Psoas muscle (tissue), 8 donors: Measurements from ENCODE around the gene TBC1D2B. TPM values are rescaled to one million over a fixed set of nuclear protein-coding genes. Genes with fewer than 3 reads are reported as not detected.

Experiments used
- ATAC-seq, 4 donors: fragments of 200-7000 bp; cut with Tn5 transposase; one replicate each; pipeline ENCODE4 v1.9.1; 2020; ENCODE audit warnings: moderate library complexity in 3 of 4, mild to moderate bottlenecking in 2 of 4
- DNase-seq, 2 donors: peaks; one replicate each; pipeline ENCODE4 v3.0.0-alpha.2; 2020
- H3K27ac ChIP-seq: fragments of 200-600 bp; one replicate; pipeline ENCODE4 v1.8.0; 2022
- H3K27me3 ChIP-seq, 3 donors: fragments of 200-600 bp in 1 of 3; one replicate each; pipeline versions ENCODE4 v1.6.1 to v1.8.0; 2013 to 2022; ENCODE audit warnings: low read length in 2 of 3, mild to moderate bottlenecking in 2 of 3, moderate library complexity in 1 of 3; ENCODE audit not compliant: insufficient read depth in 3 of 3
- H3K36me3 ChIP-seq, 2 donors: fragments of 200-600 bp in 1 of 2; one replicate each; pipeline versions ENCODE4 v1.6.1 to v1.8.0; 2013 to 2022; ENCODE audit warnings: low read depth in 1 of 2, mild to moderate bottlenecking in 1 of 2, moderate library complexity in 1 of 2; ENCODE audit not compliant: insufficient read depth in 1 of 2
- H3K4me1 ChIP-seq: fragments of 200-600 bp; one replicate; pipeline ENCODE4 v1.8.0; 2022
- H3K4me3 ChIP-seq: fragments of 200-600 bp; one replicate; pipeline ENCODE4 v1.8.0; 2022; ENCODE audit warnings: mild to moderate bottlenecking
- H3K9me3 ChIP-seq: fragments of 200-600 bp; one replicate; pipeline ENCODE4 v1.8.0; 2022
- CTCF ChIP-seq: fragments of 200-600 bp; IDR thresholded peaks from one replicate; pipeline ENCODE4 v1.8.0; 2022; ENCODE audit warnings: antibody characterized with exemption
- WGBS, 3 donors: extraction: QIAGEN DNeasy Blood & Tissue Kit; methylation state at CpG; one replicate each; pipeline versions ENCODE4 v1.1.6 to v1.1.7; 2013; 5-methylcytosine and 5-hydroxymethylcytosine counted together
- intact Hi-C, 2 donors: fragments of 100-400 bp; cut with DNase I; formaldehyde crosslinking; loops; one replicate each; pipeline versions ENCODE4 v1.11.0 to v1.14.2; 2022
- polyA plus RNA-seq, 3 donors: library from polyadenylated mRNA; stranded (reverse); fragments of 200-250 nt; gene quantifications; one replicate each; pipeline ENCODE4 v1.2.3, GENCODE V29; 2013
- total RNA-seq, 4 donors: library from RNA; stranded (reverse); fragmentation: NEBNext Ultra II Directional in 2 of 4; extraction: Animal tissue kit (Norgen Biotek cat#: 25700) in 2 of 4; gene quantifications; one replicate each; pipeline versions ENCODE4 v1.2.1 to v1.2.4, GENCODE V29; 2021 to 2023
- donor health status: healthy with polysubstance abuse.
- donor health status: DM: no; HTN: no; CAD: no; lungs with moderate emphysema.
- donor health status: Bipolar disorder and iron deficiency.
- donor health status: healthy.
- donor health status: DM: yes; HTN: yes; CAD: no.
- donor health status: DM: no; HTN: no; CAD: no.
- donor health status: DM: no; HTN: no; CAD: no.
- donor health status: DM: yes; HTN: yes; CAD: no.

The TBC1D2B gene
- total and polyA plus RNA-seq, 7 donors: 2.8 to 11.8 (median 6.8) TPM

- H3K27me3 ChIP-seq: no peaks in the 10 kb centered on the region
- TF ChIP-seq CTCF: no peak
- no peak overlapping the region for H3K27ac ChIP-seq
- intact Hi-C loops: loop anchor here in 1 of 2 donors (5.0 kb wide), 1 partner anchor 747 kb away; no protein-coding TSS in a partner anchor
- ATAC-seq: no peak
- H3K9me3 ChIP-seq: no peaks in the 10 kb centered on the region
- no peak for DNase-seq
- 42 to 72% (median 49%) methylated on average over 2 of the region's 2 CpGs for WGBS, 3 donors
- no peaks in the 10 kb centered on the region for H3K4me1 ChIP-seq
- H3K36me3 ChIP-seq: no peaks in the 10 kb centered on the region
- H3K4me3 ChIP-seq: no peak overlapping the region
Measured at GRCh38 chr15:77945566-77945965, 131.9 kb downstream of the TBC1D2B start.

Other genes with a start within 250 kb of the TBC1D2B start
- gene SH2D7, start 14.8 kb upstream of the TBC1D2B start, total RNA-seq: not detected
- not detected for gene SH2D7, start 14.8 kb upstream of the TBC1D2B start, polyA plus RNA-seq
- 10 to 100 TPM in 1 of 4 donors, 1 to 10 TPM in 3; 2.4 to 18.0 (median 6.6) TPM for gene CIB2, start 53.7 kb upstream of the TBC1D2B start, total RNA-seq
- gene CIB2, start 53.7 kb upstream of the TBC1D2B start, polyA plus RNA-seq: 1 to 10 TPM; 3.7 to 9.7 (median 4.7) TPM
- gene IDH3A, start 71.7 kb upstream of the TBC1D2B start, total RNA-seq: 100 to 1,000 TPM; 203 to 309 (median 251) TPM
- 100 to 1,000 TPM; 154 to 228 (median 179) TPM for gene IDH3A, start 71.7 kb upstream of the TBC1D2B start, polyA plus RNA-seq
- gene ACSBG1, start 156.9 kb upstream of the TBC1D2B start, total RNA-seq: under 1 TPM in 1 of 4 donors, not detected in 3; 0.12 TPM
- gene ACSBG1, start 156.9 kb upstream of the TBC1D2B start, polyA plus RNA-seq: under 1 TPM; 0.43 to 0.64 (median 0.59) TPM
- 100 to 1,000 TPM in 3 of 4 donors, 10 to 100 TPM in 1; 78.5 to 263 (median 184) TPM for gene DNAJA4, start 186.9 kb upstream of the TBC1D2B start, total RNA-seq
- 100 to 1,000 TPM; 154 to 276 (median 188) TPM for gene DNAJA4, start 186.9 kb upstream of the TBC1D2B start, polyA plus RNA-seq
- gene SKIC8, start 221.9 kb upstream of the TBC1D2B start, total RNA-seq: 10 to 100 TPM; 17.7 to 38.6 (median 30.8) TPM
- 10 to 100 TPM; 32.9 to 48.9 (median 39.7) TPM for gene SKIC8, start 221.9 kb upstream of the TBC1D2B start, polyA plus RNA-seq